A673 (cell line): ENCODE data around the gene NUBPL.

Experiments
- EZH2 ChIP-seq: fragments of 200-600 bp; sonication (generic); IDR thresholded peaks from 2 replicates; pipeline ENCODE4 v1.6.1; 2017; ENCODE audit warnings: borderline replicate concordance, low read depth, mild to moderate bottlenecking, mixed read lengths, antibody characterized with exemption, low read length; ENCODE audit not compliant: poor library complexity, severe bottlenecking
- TF ChIP-seq, protein P1 (sequence below): fragments of 300-800, 200-600 bp; sonication (generic); conservative IDR thresholded peaks from 2 replicates; pipeline ENCODE4 v1.5.1; 2017; ENCODE audit warnings: low read depth, mild to moderate bottlenecking, antibody characterized with exemption, low read length, moderate library complexity, mixed read lengths

DNA sequence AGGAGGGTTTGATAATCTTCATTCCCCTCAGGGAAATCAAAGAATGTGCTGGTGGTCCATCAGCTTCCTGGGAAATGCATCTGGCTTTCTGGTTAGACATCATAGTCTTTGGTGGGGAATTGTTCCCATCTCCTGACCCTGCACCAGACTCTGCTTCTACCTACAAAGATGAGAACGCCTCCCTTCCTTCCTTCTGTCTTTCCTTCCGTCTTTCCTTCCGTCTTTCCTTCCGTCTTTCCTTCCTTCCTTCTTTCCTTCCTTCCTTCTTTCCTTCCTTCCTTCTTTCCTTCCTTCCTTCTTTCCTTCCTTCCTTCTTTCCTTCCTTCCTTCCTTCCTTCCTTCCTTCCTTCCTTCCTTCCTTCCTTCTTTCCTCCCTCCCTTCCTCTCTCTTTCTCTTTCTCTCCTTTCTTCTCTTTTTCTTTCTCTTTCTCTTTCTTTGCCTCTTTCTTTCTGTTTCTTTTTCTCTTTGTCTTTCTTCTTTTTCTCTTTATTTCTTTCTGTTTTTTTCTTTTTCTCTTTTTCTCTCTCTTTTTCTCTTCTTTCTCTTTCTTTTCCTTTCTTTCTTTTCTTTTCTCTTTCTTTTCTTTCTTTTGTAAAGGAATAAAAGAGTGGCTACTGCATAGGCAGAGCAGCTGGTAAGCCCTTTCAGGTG lies 326.9 kb downstream of the NUBPL start:
- TF ChIP-seq, protein P1, sequence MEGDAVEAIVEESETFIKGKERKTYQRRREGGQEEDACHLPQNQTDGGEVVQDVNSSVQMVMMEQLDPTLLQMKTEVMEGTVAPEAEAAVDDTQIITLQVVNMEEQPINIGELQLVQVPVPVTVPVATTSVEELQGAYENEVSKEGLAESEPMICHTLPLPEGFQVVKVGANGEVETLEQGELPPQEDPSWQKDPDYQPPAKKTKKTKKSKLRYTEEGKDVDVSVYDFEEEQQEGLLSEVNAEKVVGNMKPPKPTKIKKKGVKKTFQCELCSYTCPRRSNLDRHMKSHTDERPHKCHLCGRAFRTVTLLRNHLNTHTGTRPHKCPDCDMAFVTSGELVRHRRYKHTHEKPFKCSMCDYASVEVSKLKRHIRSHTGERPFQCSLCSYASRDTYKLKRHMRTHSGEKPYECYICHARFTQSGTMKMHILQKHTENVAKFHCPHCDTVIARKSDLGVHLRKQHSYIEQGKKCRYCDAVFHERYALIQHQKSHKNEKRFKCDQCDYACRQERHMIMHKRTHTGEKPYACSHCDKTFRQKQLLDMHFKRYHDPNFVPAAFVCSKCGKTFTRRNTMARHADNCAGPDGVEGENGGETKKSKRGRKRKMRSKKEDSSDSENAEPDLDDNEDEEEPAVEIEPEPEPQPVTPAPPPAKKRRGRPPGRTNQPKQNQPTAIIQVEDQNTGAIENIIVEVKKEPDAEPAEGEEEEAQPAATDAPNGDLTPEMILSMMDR = no peak
- no peak for TF ChIP-seq EZH2
